SK-N-SH treated with all-trans-retinoic acid at 6 μM for 48 hours (cell line): ENCODE data around the gene RET.

Source experiments
- ATAC-seq: fragments of 200-7000 bp; cut with Tn5 transposase; 3 replicates; pipeline ENCODE4 v1.9.1; 2020; ENCODE audit warnings: mild to moderate bottlenecking, moderate library complexity
- ARNTL ChIP-seq: fragments of 450-650 bp; formaldehyde crosslinking; IDR thresholded peaks from 2 replicates; pipeline ENCODE4 v1.5.0; 2020; ENCODE audit warnings: low read depth, mild to moderate bottlenecking, moderate library complexity, borderline replicate concordance
- BACH2 ChIP-seq: fragments of 250-450 bp; sonication (Bioruptor Pico); IDR thresholded peaks from 2 replicates; pipeline ENCODE4 v1.9.0; 2021; ENCODE audit warnings: mild to moderate bottlenecking, borderline replicate concordance
- GLIS3 ChIP-seq: fragments of 250-450 bp; sonication (Bioruptor Pico); IDR thresholded peaks from 2 replicates; pipeline ENCODE4 v1.5.0; 2020; ENCODE audit warnings: mild to moderate bottlenecking, moderate library complexity
- ISL1 ChIP-seq: fragments of 250-450 bp; sonication (Bioruptor Pico); IDR thresholded peaks from 2 replicates; pipeline ENCODE4 v2.1.2; 2022; ENCODE audit warnings: mild to moderate bottlenecking, moderate library complexity
- OSR1 ChIP-seq: fragments of 250-450 bp; sonication (Bioruptor Pico); IDR thresholded peaks from 2 replicates; pipeline ENCODE4 v1.8.0; 2022; ENCODE audit warnings: moderate library complexity, mild to moderate bottlenecking, inconsistent platforms
- PATZ1 ChIP-seq: fragments of 250-450 bp; sonication (Bioruptor Pico); IDR thresholded peaks from 2 replicates; pipeline ENCODE4 v1.8.0; 2020; ENCODE audit warnings: mild to moderate bottlenecking, moderate library complexity, borderline replicate concordance
- POU6F1 ChIP-seq: fragments of 250-450 bp; sonication (Bioruptor Pico); IDR thresholded peaks from 2 replicates; pipeline ENCODE4 v1.8.0; 2021; ENCODE audit warnings: low read depth, mild to moderate bottlenecking, moderate library complexity, borderline replicate concordance
- PPARA ChIP-seq: fragments of 250-450 bp; sonication (Bioruptor Pico); IDR thresholded peaks from 2 replicates; pipeline ENCODE4 v1.5.0; 2020; ENCODE audit warnings: mild to moderate bottlenecking, borderline replicate concordance
- RARB ChIP-seq: fragments of 250-450 bp; sonication (Bioruptor Pico); IDR thresholded peaks from 2 replicates; pipeline ENCODE4 v1.8.0; 2021; ENCODE audit warnings: mild to moderate bottlenecking, moderate library complexity
- SNAI2 ChIP-seq: fragments of 250-450 bp; sonication (Bioruptor Pico); IDR thresholded peaks from 2 replicates; pipeline ENCODE4 v1.5.0; 2020; ENCODE audit warnings: mild to moderate bottlenecking, moderate library complexity
- TCF4 ChIP-seq: fragments of 250-450 bp; sonication (Bioruptor Pico); IDR thresholded peaks from 2 replicates; pipeline ENCODE4 v1.8.0; 2021; ENCODE audit warnings: mild to moderate bottlenecking, moderate library complexity, borderline replicate concordance
- ZC3H10 ChIP-seq: fragments of 250-450 bp; sonication (Bioruptor Pico); IDR thresholded peaks from 2 replicates; pipeline ENCODE4 v1.5.1; 2021; ENCODE audit warnings: mild to moderate bottlenecking, moderate library complexity
- ZFP3 ChIP-seq: fragments of 250-450 bp; sonication (Bioruptor Pico); IDR thresholded peaks from 2 replicates; pipeline ENCODE4 v1.5.0; 2020; ENCODE audit warnings: mild to moderate bottlenecking, moderate library complexity
- ZFP30 ChIP-seq: fragments of 450-650 bp; formaldehyde crosslinking; IDR thresholded peaks from 2 replicates; pipeline ENCODE4 v1.5.0; 2022; ENCODE audit warnings: mild to moderate bottlenecking, moderate library complexity
- ZNF565 ChIP-seq: fragments of 450-650 bp; formaldehyde crosslinking; conservative IDR thresholded peaks from 2 replicates; pipeline ENCODE4 v1.5.0; 2020; ENCODE audit warnings: low read depth, mild to moderate bottlenecking, moderate library complexity
- ZNF70 ChIP-seq: fragments of 450-650 bp; formaldehyde crosslinking; IDR thresholded peaks from 2 replicates; pipeline ENCODE4 v1.5.0; 2020; ENCODE audit warnings: mild to moderate bottlenecking, moderate library complexity
- ZNF8 ChIP-seq: fragments of 450-650 bp; formaldehyde crosslinking; IDR thresholded peaks from 2 replicates; pipeline ENCODE4 v1.5.0; 2020; ENCODE audit warnings: mild to moderate bottlenecking, moderate library complexity
- TF ChIP-seq, protein P1 (sequence below): fragments of 250-450 bp; sonication (Bioruptor Pico); IDR thresholded peaks from 2 replicates; pipeline ENCODE4 v1.5.1; 2021; ENCODE audit warnings: mild to moderate bottlenecking, moderate library complexity
- TF ChIP-seq, protein P2 (sequence below): fragments of 250-450 bp; sonication (Bioruptor Pico); IDR thresholded peaks from 2 replicates; pipeline ENCODE4 v1.5.1; 2020; ENCODE audit warnings: low read depth, mild to moderate bottlenecking, moderate library complexity
- TF ChIP-seq, protein P3 (sequence below): fragments of 250-450 bp; sonication (Bioruptor Pico); IDR thresholded peaks from 2 replicates; pipeline ENCODE4 v1.5.0; 2020; ENCODE audit warnings: mild to moderate bottlenecking, moderate library complexity

Gene RET

DNA sequence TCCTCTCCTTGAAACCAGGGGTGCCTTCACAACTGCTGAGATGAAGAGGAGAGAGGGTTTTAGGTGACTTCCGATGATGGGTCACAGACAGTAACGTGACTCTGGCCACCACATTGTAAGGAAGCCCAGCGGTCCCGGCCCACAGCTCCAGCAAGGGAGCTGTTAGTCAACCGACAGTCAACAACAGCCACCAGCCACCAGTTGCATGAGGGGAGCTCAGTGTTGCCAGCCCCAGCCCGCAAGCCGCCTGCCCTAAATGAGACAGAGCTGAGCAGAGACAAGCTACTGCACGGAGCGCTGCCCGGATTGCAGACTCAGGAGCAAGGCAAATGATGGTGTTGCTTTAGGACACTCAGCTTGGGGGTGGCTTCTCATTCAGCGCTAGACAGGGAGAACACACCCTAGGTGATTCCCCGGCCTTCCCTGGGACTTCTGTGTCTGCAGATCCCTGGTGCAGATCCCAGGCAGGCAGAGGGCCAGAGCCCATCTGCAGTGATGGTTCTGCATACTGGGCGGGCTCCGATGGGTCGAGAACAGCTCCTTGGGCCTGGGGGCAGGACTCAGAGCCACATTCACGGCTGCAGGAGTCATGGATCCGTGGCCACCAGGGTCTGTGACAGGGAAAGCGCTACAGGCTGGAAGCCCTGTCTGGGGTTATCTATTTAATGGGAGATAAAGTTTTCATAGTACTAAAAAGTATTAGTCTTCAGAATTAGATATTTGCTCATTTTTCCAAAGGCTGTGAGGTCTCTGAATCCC lies 14.3 kb upstream of the RET start:
- TF ChIP-seq ZNF8 (CRISPR knock-in tag) (no peak), ZNF565 (CRISPR knock-in tag) (no peak), RARB (CRISPR knock-in tag) (no peak), PPARA (CRISPR knock-in tag) (no peak), POU6F1 (CRISPR knock-in tag) (no peak), ZC3H10 (no peak), OSR1 (CRISPR knock-in tag) (no peak), ISL1 (no peak), ZNF70 (no peak), PATZ1 (CRISPR knock-in tag) (no peak), SNAI2 (CRISPR knock-in tag) (no peak), TCF4 (CRISPR knock-in tag) (no peak), GLIS3 (CRISPR knock-in tag) (no peak), ARNTL (CRISPR knock-in tag) (no peak), BACH2 (CRISPR knock-in tag) (no peak), ZFP3 (CRISPR knock-in tag) (no peak)
- TF ChIP-seq, protein P1, sequence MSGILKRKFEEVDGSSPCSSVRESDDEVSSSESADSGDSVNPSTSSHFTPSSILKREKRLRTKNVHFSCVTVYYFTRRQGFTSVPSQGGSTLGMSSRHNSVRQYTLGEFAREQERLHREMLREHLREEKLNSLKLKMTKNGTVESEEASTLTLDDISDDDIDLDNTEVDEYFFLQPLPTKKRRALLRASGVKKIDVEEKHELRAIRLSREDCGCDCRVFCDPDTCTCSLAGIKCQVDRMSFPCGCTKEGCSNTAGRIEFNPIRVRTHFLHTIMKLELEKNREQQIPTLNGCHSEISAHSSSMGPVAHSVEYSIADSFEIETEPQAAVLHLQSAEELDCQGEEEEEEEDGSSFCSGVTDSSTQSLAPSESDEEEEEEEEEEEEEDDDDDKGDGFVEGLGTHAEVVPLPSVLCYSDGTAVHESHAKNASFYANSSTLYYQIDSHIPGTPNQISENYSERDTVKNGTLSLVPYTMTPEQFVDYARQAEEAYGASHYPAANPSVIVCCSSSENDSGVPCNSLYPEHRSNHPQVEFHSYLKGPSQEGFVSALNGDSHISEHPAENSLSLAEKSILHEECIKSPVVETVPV = no peak
- TF ChIP-seq, protein P2, sequence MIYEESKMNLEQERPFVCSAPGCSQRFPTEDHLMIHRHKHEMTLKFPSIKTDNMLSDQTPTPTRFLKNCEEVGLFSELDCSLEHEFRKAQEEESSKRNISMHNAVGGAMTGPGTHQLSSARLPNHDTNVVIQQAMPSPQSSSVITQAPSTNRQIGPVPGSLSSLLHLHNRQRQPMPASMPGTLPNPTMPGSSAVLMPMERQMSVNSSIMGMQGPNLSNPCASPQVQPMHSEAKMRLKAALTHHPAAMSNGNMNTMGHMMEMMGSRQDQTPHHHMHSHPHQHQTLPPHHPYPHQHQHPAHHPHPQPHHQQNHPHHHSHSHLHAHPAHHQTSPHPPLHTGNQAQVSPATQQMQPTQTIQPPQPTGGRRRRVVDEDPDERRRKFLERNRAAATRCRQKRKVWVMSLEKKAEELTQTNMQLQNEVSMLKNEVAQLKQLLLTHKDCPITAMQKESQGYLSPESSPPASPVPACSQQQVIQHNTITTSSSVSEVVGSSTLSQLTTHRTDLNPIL (CRISPR knock-in tag) = no peak
- TF ChIP-seq, protein P3, sequence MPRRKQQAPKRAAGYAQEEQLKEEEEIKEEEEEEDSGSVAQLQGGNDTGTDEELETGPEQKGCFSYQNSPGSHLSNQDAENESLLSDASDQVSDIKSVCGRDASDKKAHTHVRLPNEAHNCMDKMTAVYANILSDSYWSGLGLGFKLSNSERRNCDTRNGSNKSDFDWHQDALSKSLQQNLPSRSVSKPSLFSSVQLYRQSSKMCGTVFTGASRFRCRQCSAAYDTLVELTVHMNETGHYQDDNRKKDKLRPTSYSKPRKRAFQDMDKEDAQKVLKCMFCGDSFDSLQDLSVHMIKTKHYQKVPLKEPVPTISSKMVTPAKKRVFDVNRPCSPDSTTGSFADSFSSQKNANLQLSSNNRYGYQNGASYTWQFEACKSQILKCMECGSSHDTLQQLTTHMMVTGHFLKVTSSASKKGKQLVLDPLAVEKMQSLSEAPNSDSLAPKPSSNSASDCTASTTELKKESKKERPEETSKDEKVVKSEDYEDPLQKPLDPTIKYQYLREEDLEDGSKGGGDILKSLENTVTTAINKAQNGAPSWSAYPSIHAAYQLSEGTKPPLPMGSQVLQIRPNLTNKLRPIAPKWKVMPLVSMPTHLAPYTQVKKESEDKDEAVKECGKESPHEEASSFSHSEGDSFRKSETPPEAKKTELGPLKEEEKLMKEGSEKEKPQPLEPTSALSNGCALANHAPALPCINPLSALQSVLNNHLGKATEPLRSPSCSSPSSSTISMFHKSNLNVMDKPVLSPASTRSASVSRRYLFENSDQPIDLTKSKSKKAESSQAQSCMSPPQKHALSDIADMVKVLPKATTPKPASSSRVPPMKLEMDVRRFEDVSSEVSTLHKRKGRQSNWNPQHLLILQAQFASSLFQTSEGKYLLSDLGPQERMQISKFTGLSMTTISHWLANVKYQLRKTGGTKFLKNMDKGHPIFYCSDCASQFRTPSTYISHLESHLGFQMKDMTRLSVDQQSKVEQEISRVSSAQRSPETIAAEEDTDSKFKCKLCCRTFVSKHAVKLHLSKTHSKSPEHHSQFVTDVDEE (CRISPR knock-in tag) = no peak
- TF ChIP-seq, all 23 proteins: peak for 0
- ATAC-seq = no peak

DNA sequence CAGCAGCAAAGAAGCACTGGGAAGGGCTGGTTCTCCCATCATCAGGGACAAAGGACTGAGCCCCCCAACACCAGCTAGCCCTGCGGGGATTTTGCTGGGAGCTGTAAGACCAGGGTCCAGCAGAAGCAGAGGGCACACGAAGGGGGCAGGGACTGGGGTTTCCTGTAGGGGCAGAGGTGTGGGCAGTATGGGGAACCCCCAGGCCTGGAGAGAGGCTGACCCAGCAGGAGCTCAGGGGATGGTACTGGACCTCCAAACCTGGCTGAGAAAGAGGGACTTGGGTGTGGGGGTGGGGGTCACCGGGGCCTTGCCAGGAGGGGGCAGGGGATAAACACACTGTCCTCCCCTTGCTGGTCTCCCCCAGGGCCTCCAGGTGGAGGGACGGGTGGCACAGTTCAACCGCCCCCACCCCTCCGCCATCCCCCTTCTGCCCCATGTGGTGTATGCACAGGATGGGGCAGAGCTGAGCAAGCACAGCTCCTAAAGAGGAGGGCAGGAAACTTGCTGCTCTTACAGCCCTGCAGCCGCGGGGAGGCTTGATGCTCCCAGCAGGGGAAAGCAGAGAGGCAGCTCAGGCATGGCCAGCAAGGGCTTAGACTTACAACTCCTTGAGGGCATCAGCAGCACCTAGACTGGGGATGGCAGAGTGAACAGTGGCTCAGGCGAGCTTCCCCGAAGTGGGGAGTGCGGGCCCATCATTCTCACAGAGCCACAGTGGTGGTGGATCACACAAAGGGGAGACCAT lies 12.4 kb upstream of the RET start:
- ATAC-seq = no peak
- TF ChIP-seq TCF4 (CRISPR knock-in tag) (no peak), GLIS3 (CRISPR knock-in tag) (no peak), ZFP30 (CRISPR knock-in tag) (no peak), ISL1 (no peak), SNAI2 (CRISPR knock-in tag) (no peak), PPARA (CRISPR knock-in tag) (no peak)
- TF ChIP-seq, protein P1 = no peak
- TF ChIP-seq, protein P3 (CRISPR knock-in tag) = no peak
